Endothelial cell of umbilical vein (primary cell): Measurements from ENCODE around the gene SPINK13.

Experiments used
- CTCF ChIP-seq, 2 donors: IDR thresholded peaks; 1 replicate in 1 of 2; 2 replicates in 1 of 2; pipeline ENCODE4 v1.5.1; 2011; ENCODE audit warnings: low read length in 2 of 2, mild to moderate bottlenecking in 2 of 2, moderate library complexity in 2 of 2, control low read depth in 1 of 2, inconsistent platforms in 1 of 2, low read depth in 1 of 2; ENCODE audit not compliant: insufficient read depth in 1 of 2; ENCODE audit errors: extremely low read depth in 1 of 2
- EZH2 ChIP-seq: IDR thresholded peaks from 2 replicates; pipeline ENCODE4 v1.6.1; 2012; ENCODE audit warnings: borderline replicate concordance, low read depth, mild to moderate bottlenecking, moderate library complexity, low read length, inconsistent platforms; ENCODE audit not compliant: severe bottlenecking
- JUN ChIP-seq: IDR thresholded peaks from 2 replicates; pipeline ENCODE4 v1.6.1; 2011; ENCODE audit warnings: borderline replicate concordance, low read depth; ENCODE audit not compliant: insufficient read length, insufficient read depth
- POLR2A ChIP-seq: IDR thresholded peaks from 2 replicates; pipeline ENCODE4 v1.6.1; 2012; ENCODE audit warnings: low read depth, mild to moderate bottlenecking, control low read depth, low read length
- POLR2AphosphoS5 ChIP-seq: IDR thresholded peaks from 2 replicates; pipeline ENCODE4 v1.6.1; 2012; ENCODE audit warnings: low read depth, mild to moderate bottlenecking, control low read depth, low read length, moderate library complexity; ENCODE audit not compliant: insufficient read depth

GRCh38 chr5:148228392-148228984, 40.1 kb upstream of the SPINK13 start:
- TF ChIP-seq JUN, result no peak
- TF ChIP-seq CTCF (IDR thresholded peaks at IDR 0.05; ENCODE audit: extremely low read depth in 1 of 2, insufficient read depth in 1 of 2, low read depth in 1 of 2, low read length in 2 of 2), result no peak
- TF ChIP-seq POLR2A, result no peak
- TF ChIP-seq EZH2, result no peak
- TF ChIP-seq POLR2AphosphoS5, result no peak
